Head of caudate nucleus (tissue), 42 donors: ENCODE data around the gene ZNF609.

Source experiments
- DNase-seq, 42 donors: peaks; one replicate each; pipeline versions ENCODE4 v3.0.0 to v3.0.0-alpha.2; 2020 to 2021; ENCODE audit warnings: mixed read lengths in 7 of 42
- intact Hi-C: fragments of 100-400 bp; cut with DNase I; formaldehyde crosslinking; loops from one replicate; pipeline ENCODE4 v1.15.0; 2022

The ZNF609 gene

DNA sequence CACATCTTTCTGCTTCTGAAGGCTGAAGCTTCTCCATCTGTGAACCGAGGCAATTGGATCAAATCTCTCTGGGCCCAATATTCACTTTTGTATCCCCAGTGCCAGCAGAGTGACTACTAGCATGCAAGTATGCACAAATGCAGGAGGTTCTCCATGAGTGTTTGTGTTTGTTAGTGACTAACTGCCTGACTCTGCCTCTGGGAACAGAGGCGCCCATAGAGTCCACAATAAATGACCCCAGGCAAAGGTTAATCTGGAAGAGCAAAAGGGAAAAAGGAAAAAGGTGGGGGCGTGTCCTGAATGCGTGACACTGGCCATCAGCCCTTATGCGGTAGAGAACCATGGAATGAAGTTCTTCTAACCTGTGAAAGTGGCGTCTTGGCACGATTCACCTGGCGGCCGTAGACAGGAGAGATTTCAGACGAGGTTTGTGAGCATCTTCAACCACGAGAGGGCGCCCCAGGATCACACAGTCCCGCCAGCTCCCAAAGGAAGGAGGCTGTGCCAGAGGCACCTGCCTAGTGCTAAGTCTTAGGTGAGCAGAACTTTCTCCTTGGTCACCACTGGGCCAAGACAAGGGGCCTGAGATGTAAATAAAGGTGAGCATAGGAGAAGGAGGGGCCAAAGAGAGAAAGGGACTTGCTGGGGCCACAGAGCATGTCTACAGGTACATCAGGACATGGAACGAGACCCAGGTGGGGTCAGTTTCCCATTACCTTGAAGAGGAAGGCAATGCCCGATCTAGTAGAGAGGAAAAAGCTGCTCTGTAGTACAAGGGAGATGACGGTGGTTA is 270.8 kb downstream of the ZNF609 start:
- intact Hi-C loops, result loop anchor here (5.0 kb wide), 1 partner anchor 166 kb away; no protein-coding TSS in a partner anchor
- DNase-seq, result peak; percentile 77 to 95 (median 90)

DNA sequence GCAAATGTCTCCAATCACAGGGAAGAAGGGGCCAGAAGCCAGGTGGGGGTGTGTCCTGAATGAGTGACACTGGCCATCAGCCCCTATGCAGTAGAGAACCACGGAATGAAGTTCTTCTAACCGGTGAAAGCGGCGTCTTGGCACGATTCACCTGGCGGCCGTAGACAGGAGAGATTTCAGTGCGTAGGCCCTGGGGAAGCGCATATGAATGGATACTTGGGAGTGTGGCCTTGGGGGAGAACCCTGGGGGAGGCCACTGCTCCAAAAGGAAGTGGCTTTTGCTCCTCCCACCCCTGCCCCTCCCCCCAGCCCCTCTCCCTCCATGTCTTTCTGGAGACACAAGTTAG is 271.4 kb downstream of the ZNF609 start:
- no peak for DNase-seq
- intact Hi-C loops, result loop anchor here (5.0 kb wide), 1 partner anchor 166 kb away; no protein-coding TSS in a partner anchor

DNA sequence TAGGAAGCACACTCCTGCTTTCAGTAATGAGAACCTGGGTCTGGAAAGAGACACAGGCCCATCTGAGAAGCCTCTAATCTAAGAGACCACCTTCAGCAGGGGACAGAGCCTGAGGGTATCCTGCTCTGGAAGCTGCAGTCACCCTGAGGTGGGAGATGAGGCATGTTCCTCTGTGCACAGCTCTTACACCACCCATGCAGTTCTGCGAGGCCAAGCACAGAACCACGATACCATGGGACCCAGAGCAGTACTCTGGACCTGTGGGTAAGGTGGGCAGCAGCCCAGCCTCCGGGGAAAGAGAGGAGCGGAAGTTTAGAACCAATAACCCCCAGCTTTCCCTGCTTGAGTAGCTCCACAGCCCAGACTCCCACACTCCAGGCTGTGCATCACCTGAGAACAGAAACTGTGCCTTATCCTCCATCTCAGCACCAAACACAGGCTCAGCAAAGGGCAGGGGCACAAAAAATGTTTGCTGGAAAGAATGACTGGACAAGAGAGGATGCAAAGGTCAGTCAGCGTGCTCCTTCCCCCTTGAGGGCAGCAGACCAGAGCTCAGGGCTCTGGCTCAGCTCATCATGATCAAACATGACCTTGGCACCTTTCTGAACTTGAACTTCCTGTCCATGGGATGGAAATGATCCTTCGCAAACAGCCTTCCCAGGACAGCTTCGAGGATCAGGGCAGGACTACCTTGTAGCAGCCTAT is 271.9 kb downstream of the ZNF609 start:
- intact Hi-C loops, result loop anchor here (5.0 kb wide), 1 partner anchor 165 kb away; no protein-coding TSS in a partner anchor
- DNase-seq, result no peak
